Measurements from ENCODE around the gene GPATCH1.

GRCh38 chr19:33134571-33135041, 53.6 kb downstream of the GPATCH1 start:
- TF ChIP-seq ATF3 (IDR thresholded peaks at IDR 0.05; ENCODE audit: borderline replicate concordance, extremely low read depth, low read depth, low read length) (no peak), NFIC (IDR thresholded peaks at IDR 0.05; ENCODE audit: low read depth, low read length) (no peak), ZBTB4 (CRISPR knock-in tag; IDR thresholded peaks at IDR 0.05) (no peak), SP1 (IDR thresholded peaks at IDR 0.05; ENCODE audit: low read depth, low read length) (no peak), TAF1 (IDR thresholded peaks at IDR 0.05; ENCODE audit: borderline replicate concordance, low read depth, low read length) (no peak)
